Activated T-cell treated with anti-CD3 and anti-CD28 coated beads, Interleukin-2, amount 50 U/mL, for 48 hours (primary cell): Measurements from ENCODE around the gene ATP2A3.

Experiments
- DNase-seq, 2 experiments: peaks; one replicate each; pipeline ENCODE4 v3.0.0-alpha.2; 2020

ATP2A3 gene

DNA sequence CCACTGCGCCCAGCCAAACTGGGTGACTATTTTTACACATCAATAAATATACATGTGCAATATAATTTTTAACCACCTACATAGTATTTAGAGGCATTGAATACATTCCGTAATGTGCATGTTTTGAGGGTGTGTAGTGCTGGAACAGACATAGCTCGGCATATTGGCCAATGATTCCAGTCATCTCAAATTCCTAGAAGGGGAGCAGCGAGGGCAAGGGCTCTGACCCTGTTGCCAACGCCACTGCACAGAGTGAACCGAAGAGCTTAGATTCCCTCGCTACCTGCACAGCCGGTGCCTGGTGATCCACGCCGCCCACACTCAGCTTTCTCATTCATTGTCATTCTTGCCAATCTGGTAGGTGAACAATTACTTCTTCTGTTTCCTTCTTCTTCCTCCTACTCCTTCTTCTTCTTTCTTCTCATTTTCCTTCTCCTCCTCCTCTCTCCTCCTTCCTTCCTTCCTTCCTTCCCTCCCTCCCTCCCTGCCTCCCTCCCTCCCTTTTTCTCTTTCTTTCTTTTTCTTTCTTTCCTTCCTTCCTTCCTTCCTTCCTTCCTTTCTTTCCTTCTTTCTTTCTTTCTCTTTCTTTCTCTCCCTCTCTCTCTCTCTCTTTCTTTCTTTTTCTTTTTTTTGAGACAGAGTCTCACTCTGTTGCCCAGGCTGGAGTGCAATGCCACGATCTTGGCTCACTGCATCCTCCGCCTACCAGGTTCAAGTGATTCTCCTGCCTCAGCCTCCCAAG lies 26.3 kb upstream of the ATP2A3 start:
- no peak for DNase-seq

DNA sequence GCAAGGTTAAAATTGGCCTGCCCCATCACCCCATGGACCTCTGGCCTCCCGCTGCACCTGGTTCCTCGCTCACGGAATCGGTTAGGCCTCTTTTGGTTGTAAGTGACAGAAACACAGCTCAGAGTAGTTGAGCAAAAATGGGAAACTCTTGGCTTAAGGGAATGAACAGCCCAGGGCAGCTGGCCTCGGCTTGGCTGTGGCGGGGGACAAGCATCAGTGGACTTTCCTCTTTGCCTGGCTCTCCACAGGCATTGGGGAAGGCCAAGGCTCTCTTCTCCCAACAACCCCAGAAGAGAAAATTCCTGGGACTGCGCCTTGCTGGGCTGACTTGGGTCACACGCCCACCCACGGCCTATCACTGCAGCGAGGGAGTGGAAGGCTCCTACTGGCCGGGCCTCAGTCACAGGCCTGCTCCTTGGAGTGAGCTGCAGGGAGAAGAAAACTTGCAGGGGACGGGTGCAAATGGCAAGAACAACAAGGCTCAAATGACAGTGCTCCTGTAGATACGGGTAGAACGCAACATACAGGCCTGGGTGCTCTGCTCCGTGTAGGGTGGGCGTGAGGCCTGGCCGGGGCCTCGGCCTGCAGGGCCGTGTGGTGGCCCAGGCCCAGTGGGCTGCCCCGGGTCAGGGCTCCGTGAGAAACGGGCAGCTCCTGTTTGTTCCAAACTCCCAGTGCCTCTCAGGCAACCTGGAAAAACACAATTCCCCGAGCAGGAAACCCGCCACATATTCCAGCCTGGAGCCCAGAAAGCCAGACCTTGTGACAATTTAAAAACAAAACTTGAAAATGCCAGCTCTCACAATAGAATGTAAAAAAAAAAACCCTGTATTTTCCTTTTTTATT lies 25.0 kb upstream of the ATP2A3 start:
- no peak for DNase-seq

GRCh38 chr17:3988297-3989040 lies 24.2 kb upstream of the ATP2A3 start:
- no peak for DNase-seq

DNA sequence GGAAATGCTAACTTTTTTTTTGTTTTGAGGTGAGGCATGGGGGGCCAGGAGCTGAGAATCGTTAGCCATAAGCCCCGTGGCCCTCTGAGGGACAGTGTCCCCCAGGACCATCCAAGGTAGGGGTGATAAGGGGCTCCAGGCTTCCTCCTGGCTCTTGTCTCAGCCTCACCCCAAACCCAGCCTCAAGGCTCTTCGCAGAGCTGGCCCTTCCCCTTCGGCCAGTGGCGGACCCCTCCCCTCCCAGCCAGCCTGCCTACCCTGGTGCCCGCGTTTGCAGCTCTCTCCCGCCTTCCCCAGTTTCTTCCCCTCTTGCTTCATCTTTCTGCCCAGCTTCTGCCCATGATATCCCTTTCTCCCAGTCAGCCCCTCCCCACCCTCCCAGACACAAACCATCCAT lies 22.7 kb upstream of the ATP2A3 start:
- DNase-seq = no peak

GRCh38 chr17:3986270-3986938 lies 22.2 kb upstream of the ATP2A3 start:
- DNase-seq = no peak

DNA sequence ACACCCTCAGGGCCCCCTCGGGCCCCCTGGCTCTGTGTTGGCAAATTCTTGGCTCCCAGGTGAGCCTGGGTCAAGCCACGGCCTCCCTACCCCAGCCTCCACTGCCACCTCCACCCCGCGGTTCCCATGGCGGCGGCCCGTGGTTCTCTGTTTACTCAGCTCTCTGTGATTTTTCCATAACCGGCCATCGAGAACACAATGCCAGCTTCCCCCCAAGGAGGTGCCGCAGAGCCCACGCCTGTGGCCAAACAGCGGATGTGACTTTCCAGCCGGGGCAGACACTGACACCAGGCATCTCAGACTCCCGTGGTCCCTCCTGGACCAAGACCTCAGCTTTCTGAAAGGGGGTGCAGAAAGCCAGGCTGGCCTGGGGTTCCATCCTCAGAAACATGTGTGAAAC lies 21.6 kb upstream of the ATP2A3 start:
- DNase-seq = no peak

GRCh38 chr17:3983606-3984484 lies 19.6 kb upstream of the ATP2A3 start:
- DNase-seq = no peak

DNA sequence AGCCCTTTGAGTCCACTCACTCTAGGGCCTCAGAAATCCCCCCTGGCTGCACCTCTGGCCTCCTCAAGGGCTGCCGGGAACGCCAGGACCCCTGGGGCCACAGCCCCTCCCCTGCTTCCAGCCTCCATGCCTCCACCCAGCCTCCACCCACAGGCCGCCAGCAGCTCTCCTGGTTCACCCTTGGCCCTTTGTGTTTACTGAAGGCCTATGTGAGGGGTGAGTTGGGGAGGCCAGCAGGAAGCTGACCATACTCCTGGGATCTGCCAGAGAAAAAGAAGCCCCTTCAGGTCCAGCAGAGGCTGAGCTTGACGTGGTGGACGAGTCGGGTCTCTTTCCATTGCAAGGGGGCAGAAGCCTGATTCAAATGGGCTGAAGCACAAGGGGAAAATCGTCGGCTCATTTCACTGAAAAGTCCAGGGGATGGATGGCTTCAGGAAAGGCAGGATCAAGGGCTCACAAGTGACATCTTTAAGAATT lies 18.3 kb upstream of the ATP2A3 start:
- DNase-seq = no peak

DNA sequence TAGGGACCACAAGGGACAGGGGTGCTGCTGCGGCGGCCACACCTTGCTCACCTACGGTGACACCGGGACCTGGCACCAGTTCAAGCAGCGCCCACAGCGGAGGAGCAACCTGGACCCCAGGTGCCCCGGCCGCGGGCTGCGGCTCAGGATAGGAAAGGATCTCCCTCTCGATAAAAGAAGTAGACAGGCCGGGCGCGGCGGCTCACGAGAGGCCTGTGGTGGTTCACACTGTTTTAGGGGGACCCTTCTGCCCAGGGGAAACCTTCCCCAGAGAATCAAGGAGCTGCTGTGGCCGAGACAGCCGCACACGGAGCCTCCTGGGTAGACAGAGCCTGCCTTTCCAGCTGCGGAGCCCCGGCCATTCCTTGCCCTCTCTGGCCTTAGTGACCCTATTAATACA lies 17.9 kb upstream of the ATP2A3 start:
- no peak for DNase-seq

GRCh38 chr17:3981455-3981854 lies 17.2 kb upstream of the ATP2A3 start:
- no peak for DNase-seq

DNA sequence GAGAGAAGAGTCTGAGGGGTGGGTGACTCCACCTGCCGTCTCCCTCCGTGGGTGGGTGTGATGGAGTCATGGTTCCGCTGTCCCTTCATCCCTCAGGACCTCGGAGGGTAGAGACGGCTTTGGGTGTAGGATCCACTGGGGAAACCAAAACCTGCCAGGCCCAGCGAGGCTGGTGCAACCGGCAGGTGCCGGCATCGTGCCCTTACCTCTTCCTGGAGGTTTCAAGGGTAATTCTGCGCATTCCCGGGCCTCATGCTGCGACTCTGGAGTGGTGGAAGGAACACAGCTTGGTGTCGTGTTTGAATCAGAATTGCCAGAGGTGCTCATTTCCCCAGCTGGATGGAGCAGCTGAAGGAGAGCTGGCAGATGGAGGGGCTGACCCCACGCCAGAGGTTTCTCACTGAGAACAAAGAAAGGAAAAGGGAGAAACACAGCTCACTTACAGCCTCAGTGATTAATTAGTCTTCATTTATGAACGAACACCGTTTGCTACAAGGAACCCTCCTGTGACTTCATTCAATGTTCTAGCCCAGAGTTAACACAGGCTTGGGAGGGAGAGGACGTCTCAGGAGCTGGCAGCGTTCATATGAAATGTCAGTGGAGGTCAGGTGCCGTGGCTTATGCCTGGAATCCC lies 16.3 kb upstream of the ATP2A3 start:
- DNase-seq = no peak

- DNase-seq = no peak
Measured at GRCh38 chr17:3979290-3979611, 15.0 kb upstream of the ATP2A3 start.

- no peak for DNase-seq
Measured at GRCh38 chr17:3978421-3979289, 14.4 kb upstream of the ATP2A3 start.

DNA sequence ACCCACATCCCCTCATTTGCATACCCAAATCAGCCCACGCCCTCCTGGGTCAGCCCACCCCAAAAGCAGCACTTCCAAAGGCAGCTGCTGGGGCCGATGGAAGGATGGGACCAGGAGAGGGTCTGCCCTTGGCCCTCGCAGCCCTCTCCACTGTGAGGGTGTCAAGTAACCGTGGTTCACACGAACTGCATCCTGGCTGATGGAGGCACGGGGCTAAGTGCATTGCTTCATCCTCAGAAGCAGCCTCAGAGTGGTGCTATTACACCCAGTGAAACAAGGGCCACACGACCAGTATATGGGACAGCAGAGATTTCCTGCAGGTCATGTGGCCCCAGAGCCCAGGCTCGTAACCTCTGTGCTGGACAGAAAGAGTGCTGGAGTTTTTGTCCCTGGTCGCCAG lies 13.2 kb upstream of the ATP2A3 start:
- no peak for DNase-seq

- no peak for DNase-seq
Measured at GRCh38 chr17:3976675-3977171, 12.5 kb upstream of the ATP2A3 start.

GRCh38 chr17:3974980-3975379 lies 10.7 kb upstream of the ATP2A3 start:
- no peak for DNase-seq

DNA sequence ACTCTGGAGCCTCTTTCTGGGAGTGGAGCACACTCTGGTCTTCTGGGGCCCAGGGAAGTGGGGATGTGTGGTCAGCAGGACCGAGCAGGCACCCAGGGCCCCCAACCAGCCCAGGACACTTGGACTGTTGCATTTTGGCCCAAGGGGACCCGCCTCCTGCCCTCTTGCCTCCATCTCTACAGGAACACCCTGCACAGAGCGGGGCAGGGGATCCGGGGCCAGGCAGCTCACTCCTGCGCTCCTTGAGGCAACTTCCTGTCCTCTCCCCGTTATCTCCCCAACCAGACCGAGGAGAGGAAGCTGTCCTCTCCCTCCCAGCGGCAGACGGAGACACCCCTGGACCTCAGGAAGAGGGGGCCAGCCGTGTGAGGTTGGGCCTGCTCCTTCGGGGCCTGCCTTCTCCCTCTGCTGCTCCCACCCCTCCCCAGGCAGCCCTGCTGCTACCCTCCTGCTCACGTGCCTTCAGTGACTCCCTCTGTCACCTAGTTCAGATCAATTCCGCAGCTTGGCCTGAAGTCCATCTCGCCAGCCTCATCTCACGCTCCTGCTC lies 10.0 kb upstream of the ATP2A3 start:
- DNase-seq = no peak

- no peak for DNase-seq
Measured at GRCh38 chr17:3973495-3974137, 9.4 kb upstream of the ATP2A3 start.

- no peak for DNase-seq
Measured at GRCh38 chr17:3972931-3973330, 8.7 kb upstream of the ATP2A3 start.
